HepG2 (cell line): Measurements from ENCODE around the gene SNPH. TPM values are rescaled to one million over a fixed set of nuclear protein-coding genes. Genes with fewer than 3 reads are reported as not detected.

Experiments used
- BRF2 ChIP-seq: sonication (generic); formaldehyde crosslinking; IDR thresholded peaks from 2 replicates; pipeline ENCODE4 v1.8.1; 2022; ENCODE audit warnings: mild to moderate bottlenecking, missing genetic modification reagents
- CHD2 ChIP-seq: IDR thresholded peaks from 2 replicates; pipeline ENCODE4 v1.6.1; 2011; ENCODE audit warnings: low read depth, low read length, improper control_type of control experiment
- CREB3 ChIP-seq: sonication (generic); formaldehyde crosslinking; IDR thresholded peaks from 2 replicates; pipeline ENCODE4 v1.5.0; 2020; ENCODE audit warnings: missing genetic modification reagents
- KLF12 ChIP-seq: sonication (generic); formaldehyde crosslinking; IDR thresholded peaks from 2 replicates; pipeline ENCODE4 v1.4.0; 2020; ENCODE audit warnings: missing genetic modification reagents, borderline replicate concordance
- KMT2B ChIP-seq: IDR thresholded peaks from 2 replicates; pipeline ENCODE4 v1.6.1; 2016; ENCODE audit warnings: missing genetic modification reagents, missing compliant biosample characterization
- NCOA2 ChIP-seq: sonication (generic); formaldehyde crosslinking; IDR thresholded peaks from 2 replicates; pipeline ENCODE4 v1.8.0; 2022; ENCODE audit warnings: inconsistent platforms
- NFE2 ChIP-seq: sonication (generic); formaldehyde crosslinking; IDR thresholded peaks from 2 replicates; pipeline ENCODE4 v1.4.0; 2020; ENCODE audit warnings: missing genetic modification reagents
- RNF2 ChIP-seq: fragments of 450-650 bp; conservative IDR thresholded peaks from 2 replicates; pipeline ENCODE4 v1.6.1; 2016; ENCODE audit warnings: low read depth
- TAF1 ChIP-seq: sonication (generic); formaldehyde crosslinking; IDR thresholded peaks from 2 replicates; pipeline ENCODE4 v1.4.0; 2020; ENCODE audit warnings: missing genetic modification reagents
- TAF15 ChIP-seq: fragments of 200-400 bp; formaldehyde crosslinking; IDR thresholded peaks from one replicate; pipeline ENCODE4 v1.6.1; 2018; ENCODE audit warnings: mild to moderate bottlenecking, low read depth, low read length; ENCODE audit not compliant: poor library complexity, severe bottlenecking
- YEATS2 ChIP-seq: sonication (generic); formaldehyde crosslinking; IDR thresholded peaks from 2 replicates; pipeline ENCODE4 v1.4.0; 2020; ENCODE audit warnings: missing genetic modification reagents, borderline replicate concordance
- ZFP82 ChIP-seq: sonication (generic); formaldehyde crosslinking; IDR thresholded peaks from 2 replicates; pipeline ENCODE4 v1.5.1; 2020; ENCODE audit warnings: mild to moderate bottlenecking, missing genetic modification reagents, borderline replicate concordance
- ZNF160 ChIP-seq: sonication (generic); formaldehyde crosslinking; IDR thresholded peaks from 2 replicates; pipeline ENCODE4 v1.8.0; 2022; ENCODE audit warnings: mild to moderate bottlenecking, inconsistent platforms, missing genetic modification reagents
- ZNF282 ChIP-seq: fragments of 450-650 bp; IDR thresholded peaks from 2 replicates; pipeline ENCODE4 v1.6.1; 2018; ENCODE audit not compliant: partially characterized antibody
- ZNF563 ChIP-seq: sonication (generic); formaldehyde crosslinking; IDR thresholded peaks from 2 replicates; pipeline ENCODE4 v1.8.0; 2022; ENCODE audit warnings: mild to moderate bottlenecking, moderate library complexity, missing genetic modification reagents
- ZNF737 ChIP-seq: sonication (generic); formaldehyde crosslinking; IDR thresholded peaks from 2 replicates; pipeline ENCODE4 v1.5.0; 2020; ENCODE audit warnings: missing genetic modification reagents, mild to moderate bottlenecking, borderline replicate concordance
- ZSCAN21 ChIP-seq: sonication (generic); formaldehyde crosslinking; IDR thresholded peaks from 2 replicates; pipeline ENCODE4 v1.8.0; 2022; ENCODE audit warnings: mild to moderate bottlenecking, missing genetic modification reagents, moderate library complexity, borderline replicate concordance
- polyA plus RNA-seq, 8 experiments: library from polyadenylated mRNA; depleted of rRNA in 3 of 8; stranded (reverse) in 7 of 8; unstranded in 1 of 8; fragments of >200 nt; fragmentation: Illumina TruSeq in 4 of 8; extraction: Trizol in 4 of 8; gene quantifications; 2 replicates each; pipeline versions ENCODE4 v1.2.1 to v1.2.3, GENCODE V29; 2011 to 2016; ENCODE audit warnings: low read depth in 4 of 8, missing spikeins in 1 of 8, mixed read lengths in 1 of 8; ENCODE audit not compliant: insufficient read depth in 1 of 8
- total RNA-seq, 5 experiments: library from RNA; depleted of rRNA; stranded (reverse); fragments of >200 nt; fragmentation: Illumina TruSeq; extraction: Trizol; gene quantifications; 2 replicates each; pipeline ENCODE4 v1.2.3, GENCODE V29; 2016; ENCODE audit warnings: low read depth in 1 of 5
- TF ChIP-seq, protein P1 (sequence below): sonication (generic); formaldehyde crosslinking; IDR thresholded peaks from 2 replicates; pipeline ENCODE4; 2020; ENCODE audit warnings: missing genetic modification reagents, mild to moderate bottlenecking, borderline replicate concordance
- TF ChIP-seq, protein P2 (sequence below): sonication (generic); formaldehyde crosslinking; IDR thresholded peaks from 2 replicates; pipeline ENCODE4 v1.4.0; 2020; ENCODE audit warnings: mild to moderate bottlenecking, missing genetic modification reagents

The SNPH gene
- total and polyA plus RNA-seq, 2 of the 13 experiments (the other 11 are each of a cell fraction or from before 2014, with no cell fraction given), result 0.09 TPM; not detected in 1

DNA sequence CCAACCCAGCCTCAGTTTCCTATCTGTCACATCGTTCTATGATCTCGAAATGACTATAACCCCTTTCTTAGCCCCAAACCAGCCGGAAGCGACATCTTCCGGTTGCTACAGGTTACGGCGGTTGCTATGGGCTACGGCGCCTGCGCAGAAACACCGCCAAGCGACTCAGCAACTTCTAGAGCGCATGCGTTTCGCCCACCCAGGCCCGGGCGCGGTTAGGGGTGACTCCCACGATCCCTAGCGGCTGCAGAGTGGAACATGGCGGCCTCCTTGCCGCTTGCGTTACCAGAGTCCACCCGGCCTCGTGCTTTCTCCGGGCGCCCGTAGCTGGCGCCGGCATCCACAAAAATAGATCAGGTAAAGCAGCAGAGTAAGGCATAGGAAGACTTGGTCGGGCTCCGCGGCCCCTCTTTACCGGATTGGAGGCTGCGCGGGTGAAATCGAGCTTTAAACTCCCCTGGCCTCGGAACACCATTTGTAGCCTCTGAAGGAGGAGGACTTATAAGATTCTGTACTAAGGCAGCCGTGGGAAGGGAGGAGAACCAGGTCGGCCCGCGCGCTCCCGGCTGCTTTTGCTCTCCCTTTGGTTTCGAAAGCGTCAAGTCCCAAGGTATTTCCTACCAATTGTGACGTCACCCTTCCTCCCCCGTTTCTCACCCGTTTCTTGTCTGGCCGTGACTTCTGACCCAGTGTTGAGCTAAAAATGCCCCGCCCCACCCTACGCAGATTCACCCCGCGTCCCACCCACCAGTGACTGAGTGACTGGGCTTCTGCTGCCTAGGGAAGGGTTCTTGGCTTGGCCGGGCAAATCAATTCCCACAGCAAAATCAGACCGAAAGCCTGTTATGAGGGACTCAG, 59.3 kb downstream of the SNPH start (continued):
- no peak for TF ChIP-seq CHD2
- TF ChIP-seq, protein P1, sequence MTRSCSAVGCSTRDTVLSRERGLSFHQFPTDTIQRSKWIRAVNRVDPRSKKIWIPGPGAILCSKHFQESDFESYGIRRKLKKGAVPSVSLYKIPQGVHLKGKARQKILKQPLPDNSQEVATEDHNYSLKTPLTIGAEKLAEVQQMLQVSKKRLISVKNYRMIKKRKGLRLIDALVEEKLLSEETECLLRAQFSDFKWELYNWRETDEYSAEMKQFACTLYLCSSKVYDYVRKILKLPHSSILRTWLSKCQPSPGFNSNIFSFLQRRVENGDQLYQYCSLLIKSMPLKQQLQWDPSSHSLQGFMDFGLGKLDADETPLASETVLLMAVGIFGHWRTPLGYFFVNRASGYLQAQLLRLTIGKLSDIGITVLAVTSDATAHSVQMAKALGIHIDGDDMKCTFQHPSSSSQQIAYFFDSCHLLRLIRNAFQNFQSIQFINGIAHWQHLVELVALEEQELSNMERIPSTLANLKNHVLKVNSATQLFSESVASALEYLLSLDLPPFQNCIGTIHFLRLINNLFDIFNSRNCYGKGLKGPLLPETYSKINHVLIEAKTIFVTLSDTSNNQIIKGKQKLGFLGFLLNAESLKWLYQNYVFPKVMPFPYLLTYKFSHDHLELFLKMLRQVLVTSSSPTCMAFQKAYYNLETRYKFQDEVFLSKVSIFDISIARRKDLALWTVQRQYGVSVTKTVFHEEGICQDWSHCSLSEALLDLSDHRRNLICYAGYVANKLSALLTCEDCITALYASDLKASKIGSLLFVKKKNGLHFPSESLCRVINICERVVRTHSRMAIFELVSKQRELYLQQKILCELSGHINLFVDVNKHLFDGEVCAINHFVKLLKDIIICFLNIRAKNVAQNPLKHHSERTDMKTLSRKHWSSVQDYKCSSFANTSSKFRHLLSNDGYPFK (CRISPR knock-in tag), result peak; percentile 94
- TF ChIP-seq NFE2 (CRISPR knock-in tag), result peak; percentile 65; the same call in 1 of the 2 replicates
- TF ChIP-seq, protein P2, sequence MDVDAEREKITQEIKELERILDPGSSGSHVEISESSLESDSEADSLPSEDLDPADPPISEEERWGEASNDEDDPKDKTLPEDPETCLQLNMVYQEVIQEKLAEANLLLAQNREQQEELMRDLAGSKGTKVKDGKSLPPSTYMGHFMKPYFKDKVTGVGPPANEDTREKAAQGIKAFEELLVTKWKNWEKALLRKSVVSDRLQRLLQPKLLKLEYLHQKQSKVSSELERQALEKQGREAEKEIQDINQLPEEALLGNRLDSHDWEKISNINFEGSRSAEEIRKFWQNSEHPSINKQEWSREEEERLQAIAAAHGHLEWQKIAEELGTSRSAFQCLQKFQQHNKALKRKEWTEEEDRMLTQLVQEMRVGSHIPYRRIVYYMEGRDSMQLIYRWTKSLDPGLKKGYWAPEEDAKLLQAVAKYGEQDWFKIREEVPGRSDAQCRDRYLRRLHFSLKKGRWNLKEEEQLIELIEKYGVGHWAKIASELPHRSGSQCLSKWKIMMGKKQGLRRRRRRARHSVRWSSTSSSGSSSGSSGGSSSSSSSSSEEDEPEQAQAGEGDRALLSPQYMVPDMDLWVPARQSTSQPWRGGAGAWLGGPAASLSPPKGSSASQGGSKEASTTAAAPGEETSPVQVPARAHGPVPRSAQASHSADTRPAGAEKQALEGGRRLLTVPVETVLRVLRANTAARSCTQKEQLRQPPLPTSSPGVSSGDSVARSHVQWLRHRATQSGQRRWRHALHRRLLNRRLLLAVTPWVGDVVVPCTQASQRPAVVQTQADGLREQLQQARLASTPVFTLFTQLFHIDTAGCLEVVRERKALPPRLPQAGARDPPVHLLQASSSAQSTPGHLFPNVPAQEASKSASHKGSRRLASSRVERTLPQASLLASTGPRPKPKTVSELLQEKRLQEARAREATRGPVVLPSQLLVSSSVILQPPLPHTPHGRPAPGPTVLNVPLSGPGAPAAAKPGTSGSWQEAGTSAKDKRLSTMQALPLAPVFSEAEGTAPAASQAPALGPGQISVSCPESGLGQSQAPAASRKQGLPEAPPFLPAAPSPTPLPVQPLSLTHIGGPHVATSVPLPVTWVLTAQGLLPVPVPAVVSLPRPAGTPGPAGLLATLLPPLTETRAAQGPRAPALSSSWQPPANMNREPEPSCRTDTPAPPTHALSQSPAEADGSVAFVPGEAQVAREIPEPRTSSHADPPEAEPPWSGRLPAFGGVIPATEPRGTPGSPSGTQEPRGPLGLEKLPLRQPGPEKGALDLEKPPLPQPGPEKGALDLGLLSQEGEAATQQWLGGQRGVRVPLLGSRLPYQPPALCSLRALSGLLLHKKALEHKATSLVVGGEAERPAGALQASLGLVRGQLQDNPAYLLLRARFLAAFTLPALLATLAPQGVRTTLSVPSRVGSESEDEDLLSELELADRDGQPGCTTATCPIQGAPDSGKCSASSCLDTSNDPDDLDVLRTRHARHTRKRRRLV, result no peak; the same call in 1 of the 2 replicates
- peak; percentile 76; the same call in 1 of the 2 replicates for TF ChIP-seq CREB3 (CRISPR knock-in tag)
- TF ChIP-seq ZNF160, result peak; percentile 54; the same call in 1 of the 2 replicates
- no peak for TF ChIP-seq ZNF737 (CRISPR knock-in tag)
- peak; percentile 92 for TF ChIP-seq YEATS2
- TF ChIP-seq ZSCAN21, result no peak; the same call in 1 of the 2 replicates
- TF ChIP-seq KLF12 (CRISPR knock-in tag), result peak; percentile 78; the same call in 1 of the 2 replicates
- TF ChIP-seq ZFP82, result no peak
- peak; percentile 73 for TF ChIP-seq NCOA2 (CRISPR knock-in tag)
- peak; percentile 97 for TF ChIP-seq TAF1 (CRISPR knock-in tag)
- TF ChIP-seq ZNF282, result no peak
- peak; percentile 73 for TF ChIP-seq KMT2B (CRISPR knock-in tag)
- TF ChIP-seq ZNF563 (CRISPR knock-in tag), result peak; percentile 96
- peak; percentile 70 for TF ChIP-seq RNF2
- TF ChIP-seq TAF15, result peak; percentile 75
- peak; percentile 63; the same call in 1 of the 2 replicates for TF ChIP-seq BRF2
